Ovary (tissue), 3 donors: Measurements from ENCODE around the gene SLC25A39.

Source experiments
- CTCF ChIP-seq, 3 donors: fragments of 450-650 bp in 2 of 3; fragments of 200-600 bp in 1 of 3; IDR thresholded peaks; one replicate each; pipeline versions ENCODE4 v1.5.1 to v1.8.0; 2016 to 2022; ENCODE audit warnings: antibody characterized with exemption in 3 of 3, mild to moderate bottlenecking in 1 of 3
- POLR2A ChIP-seq: fragments of 450-650 bp; IDR thresholded peaks from one replicate; pipeline ENCODE4 v1.6.1; 2017; ENCODE audit warnings: antibody characterized with exemption, mild to moderate bottlenecking, moderate library complexity
- donor health status: DM: no; HTN: no; CAD: no.

- no peak for TF ChIP-seq CTCF (IDR thresholded peaks at IDR 0.05)
- no peak for TF ChIP-seq POLR2A
These were observed 44.8 kb downstream of the SLC25A39 start for GRCh38 chr17:44279666-44280391.
